ENCODE results near the gene KCNMA1.
A peak's percentile ranks its signal among the peaks of the same experiment; 100 is the strongest.

Gene KCNMA1

GRCh38 chr10:77510294-77510693 is 127.3 kb downstream of the KCNMA1 start:
- no peak overlapping the region for H3K27ac Mint-ChIP-seq
- no peak overlapping the region for H3K4me3 Mint-ChIP-seq
- H3K4me1 Mint-ChIP-seq (ENCODE audit: low read depth): peaks cover 10% of the 10 kb centered on the region
- H3K36me3 Mint-ChIP-seq (ENCODE audit: low read depth): no peaks in the 10 kb centered on the region
- H3K27me3 Mint-ChIP-seq: peaks cover 37% of the 10 kb centered on the region
- no peaks in the 10 kb centered on the region for H3K9me3 Mint-ChIP-seq

DNA sequence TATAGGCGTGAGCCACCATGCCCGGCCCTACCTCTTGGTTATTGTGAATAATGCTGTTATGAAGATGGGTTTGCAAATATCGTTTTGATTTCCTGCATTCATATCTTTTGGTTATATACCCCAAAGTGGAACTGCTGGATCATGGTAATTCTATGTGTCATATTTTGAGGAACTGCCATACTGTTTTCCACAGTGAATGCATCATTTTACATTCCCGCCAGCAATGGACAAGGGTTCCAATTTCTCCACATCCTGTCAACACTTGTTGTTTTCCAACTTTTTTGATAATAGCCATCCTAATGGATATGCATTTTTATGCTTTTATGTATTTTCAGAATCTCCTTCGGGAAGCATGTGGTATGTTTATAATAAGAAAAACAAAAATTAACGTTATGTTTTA is 128.2 kb downstream of the KCNMA1 start:
- peaks cover 16% of the 10 kb centered on the region for H3K4me1 Mint-ChIP-seq (ENCODE audit: low read depth)
- no peaks in the 10 kb centered on the region for H3K9me3 Mint-ChIP-seq
- H3K4me3 Mint-ChIP-seq: no peak overlapping the region
- H3K27ac Mint-ChIP-seq: no peak overlapping the region
- peaks cover 38% of the 10 kb centered on the region for H3K27me3 Mint-ChIP-seq
- H3K36me3 Mint-ChIP-seq (ENCODE audit: low read depth): no peaks in the 10 kb centered on the region

DNA sequence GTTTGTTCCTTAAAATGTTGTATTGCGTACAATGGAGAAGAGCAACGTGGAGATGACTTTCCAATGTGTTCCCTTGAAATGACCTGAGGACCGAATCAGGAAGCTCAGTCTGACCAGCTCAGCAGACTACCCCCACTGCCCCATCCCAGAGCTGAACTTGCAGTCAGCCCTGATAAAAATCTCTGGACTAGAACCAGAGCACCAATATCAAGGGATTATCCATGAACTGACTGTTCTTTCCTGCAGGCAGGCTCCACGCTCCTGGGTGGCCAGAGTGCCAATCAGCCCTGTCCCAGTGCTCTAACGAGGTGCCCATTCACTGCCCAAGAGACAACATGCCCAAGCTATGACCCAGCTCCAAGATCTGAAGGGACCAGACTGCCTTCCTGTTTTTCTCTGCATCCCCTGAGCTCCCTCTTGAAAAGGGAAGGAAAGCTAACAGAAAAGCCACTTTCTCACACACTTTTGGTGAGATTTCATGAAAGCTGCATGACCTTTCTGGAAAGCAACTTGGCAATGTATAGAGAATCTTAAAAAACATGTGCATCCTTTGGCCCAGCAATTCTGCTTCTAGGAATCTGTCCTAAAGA is 130.2 kb downstream of the KCNMA1 start:
- peaks cover 52% of the 10 kb centered on the region for H3K27me3 Mint-ChIP-seq
- no peaks in the 10 kb centered on the region for H3K36me3 Mint-ChIP-seq (ENCODE audit: low read depth)
- no peak overlapping the region for H3K27ac Mint-ChIP-seq
- H3K9me3 Mint-ChIP-seq: no peaks in the 10 kb centered on the region
- H3K4me3 Mint-ChIP-seq: no peak overlapping the region
- peaks cover 17% of the 10 kb centered on the region for H3K4me1 Mint-ChIP-seq (ENCODE audit: low read depth)

- no peak overlapping the region for H3K27ac Mint-ChIP-seq
- H3K4me3 Mint-ChIP-seq: no peak overlapping the region
- no peaks in the 10 kb centered on the region for H3K36me3 Mint-ChIP-seq (ENCODE audit: low read depth)
- H3K9me3 Mint-ChIP-seq: no peaks in the 10 kb centered on the region
- peaks cover 24% of the 10 kb centered on the region for H3K4me1 Mint-ChIP-seq (ENCODE audit: low read depth)
- peaks cover 53% of the 10 kb centered on the region for H3K27me3 Mint-ChIP-seq
These were observed 130.9 kb downstream of the KCNMA1 start for GRCh38 chr10:77506517-77507200.

GRCh38 chr10:77505431-77506334 is 131.9 kb downstream of the KCNMA1 start:
- H3K4me1 Mint-ChIP-seq (ENCODE audit: low read depth): peaks cover 34% of the 10 kb centered on the region
- H3K27ac Mint-ChIP-seq: no peak overlapping the region
- no peaks in the 10 kb centered on the region for H3K36me3 Mint-ChIP-seq (ENCODE audit: low read depth)
- H3K27me3 Mint-ChIP-seq: peaks cover 49% of the 10 kb centered on the region
- no peak overlapping the region for H3K4me3 Mint-ChIP-seq
- H3K9me3 Mint-ChIP-seq: no peaks in the 10 kb centered on the region

GRCh38 chr10:77504873-77505257 is 132.7 kb downstream of the KCNMA1 start:
- no peak overlapping the region for H3K4me3 Mint-ChIP-seq
- no peaks in the 10 kb centered on the region for H3K36me3 Mint-ChIP-seq (ENCODE audit: low read depth)
- H3K27ac Mint-ChIP-seq: no peak overlapping the region
- H3K27me3 Mint-ChIP-seq: peaks cover 44% of the 10 kb centered on the region
- H3K9me3 Mint-ChIP-seq: no peaks in the 10 kb centered on the region
- peaks cover 40% of the 10 kb centered on the region for H3K4me1 Mint-ChIP-seq (ENCODE audit: low read depth)

- Mint-ChIP-seq H3K36me3 (ENCODE audit: low read depth) (no peaks in the 10 kb centered on the region), H3K4me1 (ENCODE audit: low read depth) (peaks cover 40% of the 10 kb centered on the region), H3K27ac (no peak overlapping the region), H3K27me3 (peaks cover 44% of the 10 kb centered on the region), H3K9me3 (no peaks in the 10 kb centered on the region), H3K4me3 (no peak overlapping the region)
These were observed 133.3 kb downstream of the KCNMA1 start for GRCh38 chr10:77504196-77504872.

- Mint-ChIP-seq H3K27ac (peak overlapping the region; percentile 41), H3K4me1 (ENCODE audit: low read depth) (peaks cover 40% of the 10 kb centered on the region), H3K27me3 (peaks cover 28% of the 10 kb centered on the region), H3K4me3 (no peak overlapping the region), H3K9me3 (no peaks in the 10 kb centered on the region), H3K36me3 (ENCODE audit: low read depth) (no peaks in the 10 kb centered on the region)
These were observed 135.8 kb downstream of the KCNMA1 start for GRCh38 chr10:77501846-77502261.

GRCh38 chr10:77501152-77501845 is 136.3 kb downstream of the KCNMA1 start:
- peak overlapping the region; percentile 51 for H3K4me3 Mint-ChIP-seq
- no peaks in the 10 kb centered on the region for H3K9me3 Mint-ChIP-seq
- H3K4me1 Mint-ChIP-seq (ENCODE audit: low read depth): peaks cover 37% of the 10 kb centered on the region
- peak overlapping the region; percentile 84 for H3K27ac Mint-ChIP-seq
- H3K27me3 Mint-ChIP-seq: peaks cover 23% of the 10 kb centered on the region
- no peaks in the 10 kb centered on the region for H3K36me3 Mint-ChIP-seq (ENCODE audit: low read depth)

DNA sequence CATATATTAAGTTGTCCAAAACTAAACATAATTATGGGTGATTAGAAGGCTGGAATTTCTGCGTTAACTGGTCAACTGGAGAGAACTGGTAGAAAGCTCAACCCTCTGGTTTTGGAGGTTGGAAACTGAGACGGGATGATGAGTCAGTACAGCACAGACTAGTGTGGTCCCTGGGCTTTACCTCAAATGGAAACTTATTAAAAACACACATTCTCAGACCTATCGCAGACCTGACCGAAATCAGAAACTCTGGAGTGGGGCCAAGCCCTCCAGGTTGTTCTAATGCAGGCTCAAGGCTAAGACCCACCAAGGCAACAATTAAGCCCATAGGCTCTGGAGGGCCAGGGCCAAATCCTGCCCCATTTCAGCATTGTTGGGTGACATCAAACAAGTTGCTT is 136.9 kb downstream of the KCNMA1 start:
- Mint-ChIP-seq H3K9me3 (no peaks in the 10 kb centered on the region), H3K36me3 (ENCODE audit: low read depth) (no peaks in the 10 kb centered on the region), H3K4me1 (ENCODE audit: low read depth) (peaks cover 34% of the 10 kb centered on the region), H3K4me3 (peak overlapping the region; percentile 51), H3K27ac (peak overlapping the region; percentile 84), H3K27me3 (peaks cover 21% of the 10 kb centered on the region)

DNA sequence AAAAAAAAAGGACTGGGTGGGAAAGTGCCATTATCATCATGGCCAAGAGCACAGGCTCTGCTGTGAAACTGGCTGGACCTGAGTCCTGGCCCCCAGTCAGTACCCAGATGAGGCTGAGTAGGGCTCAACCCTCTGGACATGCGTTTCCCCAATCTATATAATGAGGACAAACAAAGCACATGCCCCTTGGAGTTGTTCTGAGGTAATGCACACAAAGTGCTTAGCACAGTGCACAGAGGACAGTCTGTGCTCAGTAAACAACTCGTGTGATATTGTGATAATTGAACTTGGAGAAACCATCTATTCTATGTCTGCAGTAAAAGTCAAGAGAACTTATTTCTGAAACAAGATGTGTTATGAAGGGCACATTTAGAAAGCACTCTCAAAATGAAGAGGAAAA is 138.8 kb downstream of the KCNMA1 start:
- H3K27ac Mint-ChIP-seq: no peak overlapping the region
- no peak overlapping the region for H3K4me3 Mint-ChIP-seq
- peaks cover 23% of the 10 kb centered on the region for H3K4me1 Mint-ChIP-seq (ENCODE audit: low read depth)
- no peaks in the 10 kb centered on the region for H3K9me3 Mint-ChIP-seq
- H3K27me3 Mint-ChIP-seq: peaks cover 15% of the 10 kb centered on the region
- no peaks in the 10 kb centered on the region for H3K36me3 Mint-ChIP-seq (ENCODE audit: low read depth)

DNA sequence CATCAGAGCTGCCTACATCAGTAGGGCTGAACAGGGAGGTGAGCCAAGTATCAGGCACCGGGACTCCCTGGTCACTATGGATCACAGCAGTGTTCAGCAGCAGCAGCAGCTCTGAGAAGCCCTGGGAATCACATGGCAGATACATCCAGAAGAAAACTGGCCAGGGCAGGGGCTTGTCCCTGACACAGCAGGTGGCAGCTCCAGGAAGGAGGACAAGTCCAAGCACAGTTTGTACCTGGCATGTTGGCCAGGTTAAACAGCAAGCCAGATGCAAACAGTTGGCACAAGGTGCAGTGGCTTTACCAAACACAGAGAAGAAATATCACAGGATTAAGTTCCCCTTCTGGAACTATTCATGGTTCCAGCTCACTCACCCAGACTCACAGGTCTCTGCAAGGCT is 139.4 kb downstream of the KCNMA1 start:
- Mint-ChIP-seq H3K27me3 (peaks cover 10% of the 10 kb centered on the region), H3K36me3 (ENCODE audit: low read depth) (no peaks in the 10 kb centered on the region), H3K4me1 (ENCODE audit: low read depth) (peaks cover 23% of the 10 kb centered on the region), H3K9me3 (no peaks in the 10 kb centered on the region), H3K4me3 (no peak overlapping the region), H3K27ac (no peak overlapping the region)

GRCh38 chr10:77497748-77498147 is 139.9 kb downstream of the KCNMA1 start:
- Mint-ChIP-seq H3K27ac (no peak overlapping the region), H3K4me3 (no peak overlapping the region), H3K36me3 (ENCODE audit: low read depth) (no peaks in the 10 kb centered on the region)

DNA sequence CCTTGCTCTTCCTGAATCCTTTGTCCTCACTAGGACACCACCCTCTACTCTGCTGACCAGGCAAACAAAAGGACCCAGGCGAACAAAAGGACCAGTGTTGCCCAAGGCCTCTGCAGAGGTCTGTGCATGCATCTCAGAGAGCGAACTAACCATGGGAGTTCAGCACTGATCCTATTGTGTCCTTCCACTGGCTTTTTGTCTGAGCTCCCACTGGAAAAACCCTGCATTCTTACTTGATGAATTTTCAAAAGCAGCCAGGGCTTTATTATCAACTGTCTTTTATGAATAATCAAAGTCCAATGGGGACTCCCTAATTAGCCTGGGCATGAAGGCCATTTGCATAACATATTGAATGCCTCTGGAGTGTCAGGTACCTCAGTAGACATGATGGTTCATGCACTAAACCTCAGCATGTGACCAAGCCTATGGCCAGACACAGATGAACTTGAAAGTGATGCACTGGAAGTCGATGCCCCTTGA is 140.6 kb downstream of the KCNMA1 start:
- Mint-ChIP-seq H3K4me1 (ENCODE audit: low read depth) (peaks cover 18% of the 10 kb centered on the region), H3K4me3 (no peak overlapping the region), H3K27me3 (no peaks in the 10 kb centered on the region), H3K27ac (no peak overlapping the region), H3K36me3 (ENCODE audit: low read depth) (no peaks in the 10 kb centered on the region), H3K9me3 (no peaks in the 10 kb centered on the region)

More at GRCh38 chr10:77497748-77498147, 139.9 kb downstream of the KCNMA1 start:
- peaks cover 23% of the 10 kb centered on the region for H3K4me1 Mint-ChIP-seq (ENCODE audit: low read depth)
- no peaks in the 10 kb centered on the region for H3K9me3 Mint-ChIP-seq
- H3K27me3 Mint-ChIP-seq: peaks cover 5% of the 10 kb centered on the region
